GM15510 (cell line): ENCODE measurements around the gene PAK5.

Experiments
- POLR2A ChIP-seq: IDR thresholded peaks from 3 replicates; pipeline ENCODE4 v1.6.1; 2011; ENCODE audit warnings: borderline replicate concordance; ENCODE audit not compliant: insufficient read length; ENCODE audit errors: extremely low read depth

The PAK5 gene

GRCh38 chr20:9518576-9519175 is 320.2 kb downstream of the PAK5 start:
- TF ChIP-seq POLR2A, result no peak

DNA sequence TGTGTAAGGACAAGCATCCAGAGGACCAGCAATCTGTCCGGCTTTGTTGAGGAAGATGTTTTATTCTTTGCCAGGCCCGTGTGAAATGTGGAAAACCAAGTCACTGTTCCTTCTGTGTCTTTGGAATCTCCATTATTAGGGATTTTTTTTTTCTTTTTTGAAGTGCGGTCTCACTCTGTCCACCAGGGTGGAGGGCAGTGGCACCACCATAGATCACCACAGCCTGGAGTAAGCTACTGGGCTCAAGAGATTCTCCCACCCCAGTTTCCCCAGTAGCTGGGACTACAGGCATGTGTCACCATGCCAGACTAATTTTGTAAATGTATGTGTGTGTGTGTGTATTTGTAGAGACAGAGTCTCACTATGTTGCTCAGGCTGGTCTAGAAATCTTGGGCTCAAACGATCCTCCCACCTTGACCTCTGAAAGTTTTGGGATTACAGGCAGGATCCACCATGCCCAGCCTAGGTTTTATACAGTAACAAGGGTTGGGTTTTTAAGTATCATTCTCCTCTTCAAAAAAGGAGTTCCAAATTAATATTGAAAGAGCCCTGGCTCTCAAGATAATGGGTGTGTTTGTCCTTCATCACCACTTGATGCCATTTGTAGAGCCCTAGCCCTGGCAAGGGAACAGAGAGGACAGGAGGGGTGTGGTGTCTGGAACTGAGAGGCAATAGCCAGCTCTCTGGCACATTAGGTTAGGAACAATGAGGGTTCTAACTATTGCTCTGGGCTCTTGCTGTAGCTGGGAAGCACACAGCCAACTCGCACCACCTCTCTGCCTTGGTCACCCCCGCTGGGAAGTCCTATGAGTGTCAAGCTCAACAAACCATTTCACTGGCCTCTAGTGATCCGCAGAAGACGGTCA is 321.3 kb downstream of the PAK5 start:
- TF ChIP-seq POLR2A, result no peak

GRCh38 chr20:9516234-9516871 is 322.5 kb downstream of the PAK5 start:
- no peak for TF ChIP-seq POLR2A

GRCh38 chr20:9515741-9516233 is 323.1 kb downstream of the PAK5 start:
- no peak for TF ChIP-seq POLR2A

DNA sequence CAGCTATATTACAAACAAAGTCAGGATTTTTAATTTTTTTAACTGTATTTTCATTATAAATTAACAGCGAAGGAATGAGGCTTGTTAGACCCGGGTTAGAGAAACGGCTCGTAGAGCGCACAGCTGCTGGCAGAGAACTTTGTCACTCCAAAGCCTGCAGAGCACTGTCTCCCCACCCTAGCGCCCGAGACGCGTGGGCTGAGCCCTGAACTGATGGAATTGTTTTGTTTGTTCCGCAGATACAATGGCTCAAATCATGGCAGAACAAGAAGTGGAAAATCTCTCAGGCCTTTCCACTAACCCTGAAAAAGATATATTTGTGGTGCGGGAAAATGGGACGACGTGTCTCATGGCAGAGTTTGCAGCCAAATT is 323.7 kb downstream of the PAK5 start:
- no peak for TF ChIP-seq POLR2A

GRCh38 chr20:9514461-9515213 is 324.2 kb downstream of the PAK5 start, which contains the start of gene LAMP5:
Gene LAMP5 (plus strand): TSS chr20:9514590. CDS start chr20:9514853, 263 bp downstream.
- TF ChIP-seq POLR2A, result no peak

GRCh38 chr20:9514072-9514460 is 324.8 kb downstream of the PAK5 start:
- TF ChIP-seq POLR2A, result no peak

- no peak for TF ChIP-seq POLR2A
Observed at GRCh38 chr20:9510911-9511310, 328.0 kb downstream of the PAK5 start.

- no peak for TF ChIP-seq POLR2A
Observed at GRCh38 chr20:9509246-9509645, 329.6 kb downstream of the PAK5 start.

DNA sequence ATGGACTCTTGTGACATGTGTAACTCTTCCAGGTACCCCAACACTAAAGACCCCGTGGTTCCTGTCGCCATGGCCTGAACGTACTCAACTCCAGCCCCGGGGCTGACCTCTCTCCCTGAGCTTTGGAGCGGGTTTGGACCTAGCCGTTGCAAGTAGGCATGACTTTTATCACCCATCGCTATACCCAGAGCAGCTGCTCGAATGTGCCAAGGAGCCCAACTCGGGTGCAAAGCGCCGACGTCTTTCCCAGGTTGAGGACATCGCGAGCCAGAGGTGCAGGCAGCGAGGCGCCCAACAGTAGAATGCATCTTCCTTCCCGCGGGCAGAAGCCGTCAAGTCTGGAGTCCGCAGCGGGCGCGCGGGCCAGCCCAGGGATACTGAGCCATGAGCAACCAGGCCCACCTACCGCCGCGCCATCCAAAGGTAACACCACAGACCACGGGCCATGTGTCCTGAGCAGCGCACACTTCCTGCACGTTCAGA is 330.1 kb downstream of the PAK5 start:
- no peak for TF ChIP-seq POLR2A

GRCh38 chr20:9508240-9508661 is 330.6 kb downstream of the PAK5 start:
- no peak for TF ChIP-seq POLR2A

- TF ChIP-seq POLR2A, result no peak
Observed at GRCh38 chr20:9507544-9508239, 331.2 kb downstream of the PAK5 start.

DNA sequence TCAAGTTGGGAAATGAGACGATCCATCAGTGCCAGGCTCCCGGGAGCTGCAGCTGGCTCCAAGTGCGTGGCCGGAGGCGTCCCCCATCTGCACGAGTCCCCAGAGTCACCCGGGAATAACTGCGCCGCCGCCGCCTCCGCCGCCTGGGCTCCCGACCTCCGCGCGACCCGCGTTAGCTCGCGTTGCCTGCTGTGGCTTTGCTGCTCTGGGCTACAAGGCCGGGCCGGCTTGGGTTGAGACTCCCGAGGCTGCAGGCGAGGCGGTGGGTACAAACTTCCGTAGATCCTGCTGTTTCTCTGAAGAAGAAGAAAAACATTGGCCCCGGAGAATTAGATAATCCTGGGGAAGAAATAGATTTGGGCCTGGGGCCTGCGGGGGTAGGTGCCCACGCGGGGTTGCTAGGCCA is 331.9 kb downstream of the PAK5 start:
- no peak for TF ChIP-seq POLR2A

GRCh38 chr20:9506280-9506821 is 332.5 kb downstream of the PAK5 start:
- no peak for TF ChIP-seq POLR2A
